Activated CD4-positive, alpha-beta T cell treated with anti-CD3 and anti-CD28 coated beads, Interleukin-2, Interleukin-6, amounts not matched to agents 100 ng/mL and 50 ng/mL, durations not matched to agents 16 hours and 8 hours (primary cell): ENCODE data around the gene HIPK2.

Source experiments
- DNase-seq: peaks from one replicate; pipeline ENCODE4 v3.0.0-alpha.2; 2020

Gene HIPK2

GRCh38 chr7:139782932-139783331 lies 5.1 kb upstream of the HIPK2 start:
- no peak for DNase-seq

GRCh38 chr7:139777133-139777891 lies 486 bp downstream of the HIPK2 start:
- DNase-seq, result peak; percentile 48

GRCh38 chr7:139776486-139777132 lies 1.2 kb downstream of the HIPK2 start:
- peak; percentile 59 for DNase-seq

DNA sequence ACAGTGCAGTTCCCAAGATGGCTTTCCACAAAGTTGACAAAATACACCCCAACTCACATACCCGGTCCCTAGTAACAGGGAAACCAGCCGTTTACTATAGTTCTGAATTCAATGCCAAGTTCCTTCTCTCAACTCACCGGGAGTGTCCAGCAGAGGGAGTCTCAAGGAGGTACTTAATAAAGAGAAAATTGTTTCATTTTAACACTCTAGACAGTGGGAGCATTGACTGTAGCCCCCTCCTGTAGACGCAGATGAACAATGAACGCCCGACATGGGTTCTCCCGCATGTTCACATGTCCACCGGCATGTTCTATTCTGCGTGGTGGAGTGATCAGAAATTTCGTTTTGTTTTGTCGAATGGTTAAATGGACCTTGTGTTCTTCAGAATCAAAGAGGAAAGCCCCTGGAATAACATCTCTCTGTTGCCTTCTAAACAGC lies 1.9 kb downstream of the HIPK2 start:
- peak; percentile 76 for DNase-seq

DNA sequence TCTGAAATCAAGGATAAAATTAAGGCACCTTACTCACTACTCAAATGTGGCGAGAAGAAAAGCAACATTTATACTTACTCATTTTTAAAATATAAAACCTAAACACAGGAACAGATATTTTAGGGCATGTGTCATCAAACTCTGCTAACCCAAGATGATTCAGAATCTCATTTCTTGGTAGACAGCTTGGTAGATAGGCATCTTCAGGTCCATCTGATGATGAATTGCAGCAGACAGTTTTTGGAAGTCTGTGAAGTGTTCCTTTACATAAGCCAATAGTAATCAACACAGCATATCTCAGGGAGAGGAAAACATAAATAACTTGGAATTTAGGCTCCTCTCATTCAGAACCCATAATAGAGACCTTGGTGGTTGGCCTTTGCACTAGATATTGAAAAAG lies 3.4 kb downstream of the HIPK2 start:
- DNase-seq, result peak; percentile 71

GRCh38 chr7:139773371-139773770 lies 4.4 kb downstream of the HIPK2 start:
- peak; percentile 60 for DNase-seq

- DNase-seq, result no peak
Observed at GRCh38 chr7:139772873-139773272, 4.9 kb downstream of the HIPK2 start.

GRCh38 chr7:139772115-139772514 lies 5.7 kb downstream of the HIPK2 start:
- DNase-seq, result no peak

DNA sequence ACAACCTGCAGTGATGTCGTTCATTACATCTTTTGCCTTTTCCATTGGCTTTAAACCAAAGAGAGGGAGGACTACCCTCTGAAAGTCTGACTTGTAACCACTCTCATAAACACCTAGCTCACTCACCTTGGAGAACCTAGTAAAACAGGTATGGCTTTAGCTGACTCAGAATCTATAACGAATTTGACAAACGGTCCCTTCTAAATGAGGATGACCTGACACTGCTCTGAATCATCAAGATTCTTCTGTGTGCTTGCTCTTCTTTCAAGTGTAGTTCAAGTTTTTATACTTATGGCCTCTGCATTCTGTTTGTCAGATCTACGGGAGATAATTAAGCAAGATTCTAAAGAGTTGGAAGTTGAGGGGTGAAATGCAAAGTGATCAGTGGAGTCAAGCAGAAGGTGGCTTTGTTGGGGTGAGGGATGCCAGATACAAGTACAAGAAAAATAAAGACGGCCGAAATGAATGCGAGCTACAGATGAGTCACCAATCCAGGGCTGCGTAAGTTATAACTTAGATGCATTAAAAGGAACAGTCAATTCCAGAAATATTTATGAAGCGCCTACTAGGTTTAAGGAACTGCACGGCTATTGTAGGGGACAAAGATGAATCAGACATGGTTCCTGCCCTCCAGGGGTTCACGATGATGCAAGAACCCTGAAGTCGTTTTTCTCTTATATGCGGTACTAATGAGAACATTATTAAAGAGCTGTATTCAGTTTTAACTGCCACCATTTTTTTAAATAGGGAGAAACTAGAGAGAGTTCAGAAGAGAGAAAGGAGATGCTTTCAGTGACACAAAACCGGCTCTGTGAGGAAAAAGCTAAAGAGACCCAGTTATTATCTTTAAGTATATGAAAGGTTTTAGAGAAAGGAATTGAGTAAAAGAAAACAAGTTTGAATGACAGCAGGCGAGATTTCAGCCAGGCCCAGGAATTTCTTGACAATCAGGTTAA lies 6.5 kb downstream of the HIPK2 start:
- DNase-seq, result peak; percentile 55

DNA sequence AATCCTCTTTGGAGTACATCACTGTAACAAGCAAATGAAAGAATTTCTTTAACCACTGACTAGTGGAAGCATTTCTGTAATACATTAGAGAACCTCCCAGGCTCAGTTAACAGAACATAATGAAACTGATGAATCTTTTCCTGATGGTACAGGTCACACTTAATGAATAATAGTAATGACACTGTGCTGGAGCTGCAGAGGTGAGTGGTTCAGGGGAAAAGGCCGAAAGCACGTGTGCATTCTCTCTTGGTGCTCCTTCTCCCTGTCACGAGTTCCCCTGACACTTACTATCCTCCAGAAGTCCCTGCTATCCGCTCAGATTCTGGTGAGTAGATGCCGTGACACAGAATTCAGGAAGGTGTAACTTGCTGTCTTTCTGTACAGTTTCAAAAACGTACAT lies 8.0 kb downstream of the HIPK2 start:
- no peak for DNase-seq

DNA sequence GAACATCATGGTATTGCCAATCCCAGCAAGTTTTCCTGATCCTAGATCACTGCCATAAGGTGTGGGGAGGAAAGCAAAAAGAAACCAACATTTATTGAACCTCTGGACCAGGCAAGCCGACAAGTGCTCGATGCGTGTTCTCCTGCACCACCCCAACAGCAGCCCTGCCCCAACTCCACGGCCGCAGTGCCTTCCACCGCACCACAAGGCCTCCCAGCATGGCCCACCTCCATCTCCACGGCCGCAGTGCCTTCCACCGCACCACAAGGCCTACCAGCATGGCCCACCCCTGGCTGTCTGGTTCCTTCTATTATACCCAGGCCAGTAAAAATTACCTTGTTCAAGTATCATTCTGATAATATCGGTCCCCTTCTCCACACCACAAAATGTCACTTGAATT lies 8.7 kb downstream of the HIPK2 start:
- no peak for DNase-seq

GRCh38 chr7:139768249-139768824 lies 9.5 kb downstream of the HIPK2 start:
- DNase-seq, result no peak

- peak; percentile 69 for DNase-seq
Observed at GRCh38 chr7:139767561-139767982, 10.2 kb downstream of the HIPK2 start.

DNA sequence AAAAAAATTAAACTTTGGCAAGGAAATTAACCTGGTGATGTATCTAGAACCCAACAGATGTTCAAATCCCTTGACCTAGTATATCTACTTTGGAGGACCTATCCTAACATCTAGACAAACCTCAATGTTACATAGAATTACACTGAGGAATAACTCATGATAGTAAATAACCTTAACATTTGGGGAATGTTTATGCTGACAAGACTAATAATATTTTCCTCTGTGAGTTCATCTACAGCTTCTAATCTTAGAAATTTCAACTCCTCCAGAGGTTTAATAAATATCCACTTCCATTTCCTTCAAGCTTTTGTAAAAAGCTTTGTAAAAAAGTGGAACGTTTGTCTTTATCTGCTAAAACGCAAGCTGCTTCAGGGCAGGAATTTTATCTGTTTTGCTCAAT lies 12.7 kb downstream of the HIPK2 start:
- DNase-seq, result no peak

GRCh38 chr7:139763330-139763729 lies 14.5 kb downstream of the HIPK2 start:
- no peak for DNase-seq

GRCh38 chr7:139762886-139763285 lies 14.9 kb downstream of the HIPK2 start:
- no peak for DNase-seq

GRCh38 chr7:139758388-139758787 lies 19.4 kb downstream of the HIPK2 start:
- DNase-seq, result no peak

GRCh38 chr7:139757968-139758367 lies 19.8 kb downstream of the HIPK2 start:
- DNase-seq, result no peak

DNA sequence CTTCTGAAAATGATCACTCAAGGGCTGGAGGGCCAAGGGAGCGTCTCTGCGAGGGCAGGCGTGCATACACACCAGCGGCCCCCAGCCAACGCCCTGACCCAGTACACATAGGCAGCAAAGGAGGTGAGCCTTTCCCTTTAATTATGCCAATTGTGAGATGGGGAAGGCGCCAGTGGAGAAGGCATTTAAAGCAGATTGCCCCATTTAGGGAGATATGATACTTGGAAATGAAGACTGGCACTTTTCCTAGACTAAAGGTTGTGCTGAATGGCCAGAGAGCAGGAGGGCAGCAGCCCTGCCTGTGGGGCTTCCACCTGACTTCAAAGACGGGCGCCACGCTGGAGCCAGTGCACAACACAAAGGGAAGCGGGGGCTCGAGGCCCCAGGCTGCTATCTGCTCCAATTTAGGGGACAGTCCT lies 24.1 kb downstream of the HIPK2 start:
- DNase-seq, result no peak

DNA sequence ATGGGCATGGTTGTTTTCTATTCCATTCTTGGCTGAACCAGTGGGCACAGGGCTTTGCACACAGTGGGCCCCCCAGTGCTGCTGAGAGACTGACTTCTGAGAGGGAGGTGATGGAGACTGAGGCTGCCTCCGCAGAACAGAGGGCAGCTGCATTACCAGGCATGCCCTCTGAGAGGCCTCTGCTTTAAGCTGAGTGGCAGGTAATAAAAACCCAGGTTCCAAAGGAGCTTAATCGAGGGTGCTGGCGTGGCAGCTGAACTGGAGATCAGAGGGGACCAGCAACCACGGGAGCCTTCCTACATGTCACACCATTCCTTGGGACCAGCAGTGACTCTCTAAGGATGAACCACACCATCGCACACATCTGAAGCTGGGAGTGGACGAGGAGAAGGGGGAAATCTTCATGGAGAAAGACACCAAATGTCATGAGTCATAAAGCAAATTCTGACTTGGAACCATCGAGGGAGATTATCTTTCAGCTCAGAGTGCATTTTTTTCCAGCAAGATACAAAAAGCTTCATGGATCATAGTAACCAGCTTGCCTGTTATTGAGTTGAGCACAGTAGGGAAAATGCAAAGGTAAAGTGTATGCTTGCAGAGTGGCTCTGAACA lies 24.6 kb downstream of the HIPK2 start:
- no peak for DNase-seq

- DNase-seq, result no peak
Observed at GRCh38 chr7:139752604-139753003, 25.2 kb downstream of the HIPK2 start.

GRCh38 chr7:139752148-139752547 lies 25.6 kb downstream of the HIPK2 start:
- DNase-seq, result no peak
